ENCODE measurements around the gene DYSF. TPM values are rescaled to one million over a fixed set of nuclear protein-coding genes. Genes with fewer than 3 reads are reported as not detected.
A peak's percentile ranks its signal among the peaks of the same experiment; 100 is the strongest.

DYSF gene
- total RNA-seq, 4 donors from 2014 or later, result 2.8 to 14.9 (median 4.0) TPM

GRCh38 chr2:71602115-71602495 is 148.7 kb downstream of the DYSF start:
- no peaks in the 10 kb centered on the region for H3K27me3 ChIP-seq
- DNase-seq, result no peak
- H3K9me3 ChIP-seq, result no peaks in the 10 kb centered on the region
- no peaks in the 10 kb centered on the region for H3K4me1 ChIP-seq
- no peak overlapping the region for H3K27ac ChIP-seq
- TF ChIP-seq CTCF (IDR thresholded peaks at IDR 0.05) (no peak), POLR2A (IDR thresholded peaks at IDR 0.05) (no peak)
- H3K4me3 ChIP-seq, result no peak overlapping the region
- H3K36me3 ChIP-seq, result no peaks in the 10 kb centered on the region

- peak in 1 of 3 donors; percentile 28 for DNase-seq
- Histone ChIP-seq H3K27ac (no peak overlapping the region), H3K9me3 (no peaks in the 10 kb centered on the region), H3K4me1 (no peaks in the 10 kb centered on the region), H3K27me3 (no peaks in the 10 kb centered on the region), H3K4me3 (no peak overlapping the region), H3K36me3 (no peaks in the 10 kb centered on the region)
- TF ChIP-seq POLR2A (IDR thresholded peaks at IDR 0.05) (no peak), CTCF (IDR thresholded peaks at IDR 0.05) (no peak)
Measured at GRCh38 chr2:71602581-71602980, 149.2 kb downstream of the DYSF start.

- Histone ChIP-seq H3K36me3 (no peaks in the 10 kb centered on the region), H3K27ac (no peak overlapping the region), H3K27me3 (no peaks in the 10 kb centered on the region), H3K4me3 (no peak overlapping the region), H3K9me3 (no peaks in the 10 kb centered on the region), H3K4me1 (no peaks in the 10 kb centered on the region)
- TF ChIP-seq POLR2A (IDR thresholded peaks at IDR 0.05), result no peak
- TF ChIP-seq CTCF (IDR thresholded peaks at IDR 0.05), result no peak
- DNase-seq, result peak in 1 of 3 donors; percentile 28
Measured at GRCh38 chr2:71603311-71603811, 150.0 kb downstream of the DYSF start.

GRCh38 chr2:71603851-71604725 is 150.7 kb downstream of the DYSF start:
- Histone ChIP-seq H3K27ac (no peak overlapping the region), H3K27me3 (no peaks in the 10 kb centered on the region), H3K9me3 (no peaks in the 10 kb centered on the region), H3K4me1 (no peaks in the 10 kb centered on the region), H3K4me3 (no peak overlapping the region), H3K36me3 (no peaks in the 10 kb centered on the region)
- no peak for TF ChIP-seq POLR2A (IDR thresholded peaks at IDR 0.05)
- no peak for TF ChIP-seq CTCF (IDR thresholded peaks at IDR 0.05)
- DNase-seq, result peak in 1 of 3 donors; percentile 39

GRCh38 chr2:71604726-71605120 is 151.4 kb downstream of the DYSF start:
- Histone ChIP-seq H3K27me3 (no peaks in the 10 kb centered on the region), H3K36me3 (no peaks in the 10 kb centered on the region), H3K4me3 (no peak overlapping the region), H3K27ac (no peak overlapping the region), H3K4me1 (no peaks in the 10 kb centered on the region), H3K9me3 (no peaks in the 10 kb centered on the region)
- peak; percentile 12 to 25 (median 13) for DNase-seq
- TF ChIP-seq POLR2A (IDR thresholded peaks at IDR 0.05) (no peak), CTCF (IDR thresholded peaks at IDR 0.05) (no peak)

All from Peyer's patch (tissue), 4 donors.